Breast epithelium (tissue), 3 donors: ENCODE measurements around the gene ACTR10.

Experiments used
- POLR2AphosphoS5 ChIP-seq, 3 donors: sonication (generic); formaldehyde crosslinking; IDR thresholded peaks; one replicate each; pipeline ENCODE4 v1.6.1; 2017; ENCODE audit warnings: antibody characterized with exemption in 3 of 3
- TF ChIP-seq, protein P1 (sequence below), 3 donors: fragments of 450-650 bp; IDR thresholded peaks; one replicate each; pipeline ENCODE4 v1.5.1; 2016 to 2017; ENCODE audit warnings: antibody characterized with exemption in 3 of 3, mild to moderate bottlenecking in 3 of 3, moderate library complexity in 3 of 3

- no peak for TF ChIP-seq POLR2AphosphoS5 (IDR thresholded peaks at IDR 0.05)
- TF ChIP-seq, protein P1, sequence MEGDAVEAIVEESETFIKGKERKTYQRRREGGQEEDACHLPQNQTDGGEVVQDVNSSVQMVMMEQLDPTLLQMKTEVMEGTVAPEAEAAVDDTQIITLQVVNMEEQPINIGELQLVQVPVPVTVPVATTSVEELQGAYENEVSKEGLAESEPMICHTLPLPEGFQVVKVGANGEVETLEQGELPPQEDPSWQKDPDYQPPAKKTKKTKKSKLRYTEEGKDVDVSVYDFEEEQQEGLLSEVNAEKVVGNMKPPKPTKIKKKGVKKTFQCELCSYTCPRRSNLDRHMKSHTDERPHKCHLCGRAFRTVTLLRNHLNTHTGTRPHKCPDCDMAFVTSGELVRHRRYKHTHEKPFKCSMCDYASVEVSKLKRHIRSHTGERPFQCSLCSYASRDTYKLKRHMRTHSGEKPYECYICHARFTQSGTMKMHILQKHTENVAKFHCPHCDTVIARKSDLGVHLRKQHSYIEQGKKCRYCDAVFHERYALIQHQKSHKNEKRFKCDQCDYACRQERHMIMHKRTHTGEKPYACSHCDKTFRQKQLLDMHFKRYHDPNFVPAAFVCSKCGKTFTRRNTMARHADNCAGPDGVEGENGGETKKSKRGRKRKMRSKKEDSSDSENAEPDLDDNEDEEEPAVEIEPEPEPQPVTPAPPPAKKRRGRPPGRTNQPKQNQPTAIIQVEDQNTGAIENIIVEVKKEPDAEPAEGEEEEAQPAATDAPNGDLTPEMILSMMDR (IDR thresholded peaks at IDR 0.05) = no peak
Observed at GRCh38 chr14:58278177-58278576, 78.2 kb downstream of the ACTR10 start.
